Stromal cell of bone marrow (primary cell): Measurements from ENCODE around the gene PTPRB.

Experiments
- DNase-seq: peaks from one replicate; pipeline ENCODE4 v3.0.0-alpha.2; 2012; ENCODE audit warnings: low read depth

Gene PTPRB

GRCh38 chr12:70592664-70593063 is 44.6 kb downstream of the PTPRB start:
- no peak for DNase-seq

- DNase-seq, result no peak
Measured at GRCh38 chr12:70590549-70591226, 46.5 kb downstream of the PTPRB start.

- peak; percentile 53 for DNase-seq
Measured at GRCh38 chr12:70590051-70590450, 47.2 kb downstream of the PTPRB start.

- DNase-seq, result no peak
Measured at GRCh38 chr12:70584332-70584731, 52.9 kb downstream of the PTPRB start.

GRCh38 chr12:70583251-70583650 is 54.0 kb downstream of the PTPRB start:
- no peak for DNase-seq

GRCh38 chr12:70581208-70581607 is 56.0 kb downstream of the PTPRB start:
- no peak for DNase-seq

GRCh38 chr12:70577283-70577634 is 60.0 kb downstream of the PTPRB start:
- no peak for DNase-seq

GRCh38 chr12:70576341-70577282 is 60.6 kb downstream of the PTPRB start:
- DNase-seq, result peak; percentile 68

- DNase-seq, result no peak
Measured at GRCh38 chr12:70571705-70572268, 65.4 kb downstream of the PTPRB start.

- no peak for DNase-seq
Measured at GRCh38 chr12:70571029-70571428, 66.2 kb downstream of the PTPRB start.

GRCh38 chr12:70561550-70561949 is 75.7 kb downstream of the PTPRB start:
- no peak for DNase-seq

GRCh38 chr12:70560671-70561070 is 76.6 kb downstream of the PTPRB start:
- DNase-seq, result no peak

GRCh38 chr12:70559390-70559789 is 77.8 kb downstream of the PTPRB start:
- no peak for DNase-seq

- DNase-seq, result no peak
Measured at GRCh38 chr12:70557583-70558191, 79.5 kb downstream of the PTPRB start.

- DNase-seq, result no peak
Measured at GRCh38 chr12:70556179-70556869, 80.9 kb downstream of the PTPRB start.

GRCh38 chr12:70555081-70555480 is 82.1 kb downstream of the PTPRB start:
- no peak for DNase-seq

GRCh38 chr12:70553391-70553859 is 83.8 kb downstream of the PTPRB start:
- DNase-seq, result no peak

GRCh38 chr12:70551731-70552130 is 85.5 kb downstream of the PTPRB start:
- no peak for DNase-seq

- DNase-seq, result no peak
Measured at GRCh38 chr12:70550180-70550577, 87.0 kb downstream of the PTPRB start.

- DNase-seq, result no peak
Measured at GRCh38 chr12:70549340-70550179, 87.7 kb downstream of the PTPRB start.

GRCh38 chr12:70543444-70543843 is 93.8 kb downstream of the PTPRB start:
- DNase-seq, result peak; percentile 65
